ENCODE results near the gene C3orf20. TPM values are rescaled to one million over a fixed set of nuclear protein-coding genes. Genes with fewer than 3 reads are reported as not detected.

C3orf20 gene
- total and polyA plus RNA-seq, 2 of the 13 experiments (the other 11 are each of a cell fraction or from before 2014, with no cell fraction given) = 0.03 to 0.04 TPM

DNA sequence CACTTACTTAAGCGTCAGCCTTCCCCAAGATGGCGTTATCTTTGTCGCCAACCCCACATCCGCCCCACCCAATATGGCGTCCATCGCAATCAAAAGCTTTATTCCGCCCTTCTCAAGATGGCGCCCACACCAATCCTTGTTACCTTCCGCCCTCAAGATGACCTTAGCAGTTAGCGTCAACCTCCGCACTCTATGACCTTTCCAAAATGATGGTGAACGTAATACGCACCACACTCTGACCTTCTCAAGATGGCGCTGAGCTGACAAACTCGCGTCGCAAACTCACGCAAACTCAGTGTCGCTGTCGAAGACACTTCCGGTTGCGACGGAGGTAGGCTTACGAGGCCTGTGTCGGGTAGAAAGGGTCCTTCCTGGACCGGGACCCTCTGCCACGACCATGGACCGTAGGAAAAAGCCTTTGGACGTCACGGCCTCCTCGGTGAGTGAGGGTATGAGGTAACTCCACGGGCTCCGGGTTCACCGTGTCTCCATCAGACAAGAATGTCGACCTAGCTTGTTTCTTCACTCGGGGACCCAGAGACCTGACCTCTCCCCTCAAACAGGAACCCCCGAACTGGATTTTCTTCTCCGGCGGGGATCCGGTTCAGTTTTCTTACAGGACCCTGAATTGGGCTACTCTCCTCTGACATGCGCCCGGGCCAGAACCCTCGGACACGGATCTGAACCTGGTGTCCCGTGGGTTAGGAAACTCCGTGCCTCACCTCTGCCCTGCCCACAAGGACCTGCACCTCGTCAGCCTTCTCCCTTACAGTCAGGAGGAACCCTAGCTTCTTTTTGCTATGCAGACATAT lies 23.3 kb upstream of the C3orf20 start, which contains the start of gene CCDC174 (continued):
- TF ChIP-seq, protein P1, sequence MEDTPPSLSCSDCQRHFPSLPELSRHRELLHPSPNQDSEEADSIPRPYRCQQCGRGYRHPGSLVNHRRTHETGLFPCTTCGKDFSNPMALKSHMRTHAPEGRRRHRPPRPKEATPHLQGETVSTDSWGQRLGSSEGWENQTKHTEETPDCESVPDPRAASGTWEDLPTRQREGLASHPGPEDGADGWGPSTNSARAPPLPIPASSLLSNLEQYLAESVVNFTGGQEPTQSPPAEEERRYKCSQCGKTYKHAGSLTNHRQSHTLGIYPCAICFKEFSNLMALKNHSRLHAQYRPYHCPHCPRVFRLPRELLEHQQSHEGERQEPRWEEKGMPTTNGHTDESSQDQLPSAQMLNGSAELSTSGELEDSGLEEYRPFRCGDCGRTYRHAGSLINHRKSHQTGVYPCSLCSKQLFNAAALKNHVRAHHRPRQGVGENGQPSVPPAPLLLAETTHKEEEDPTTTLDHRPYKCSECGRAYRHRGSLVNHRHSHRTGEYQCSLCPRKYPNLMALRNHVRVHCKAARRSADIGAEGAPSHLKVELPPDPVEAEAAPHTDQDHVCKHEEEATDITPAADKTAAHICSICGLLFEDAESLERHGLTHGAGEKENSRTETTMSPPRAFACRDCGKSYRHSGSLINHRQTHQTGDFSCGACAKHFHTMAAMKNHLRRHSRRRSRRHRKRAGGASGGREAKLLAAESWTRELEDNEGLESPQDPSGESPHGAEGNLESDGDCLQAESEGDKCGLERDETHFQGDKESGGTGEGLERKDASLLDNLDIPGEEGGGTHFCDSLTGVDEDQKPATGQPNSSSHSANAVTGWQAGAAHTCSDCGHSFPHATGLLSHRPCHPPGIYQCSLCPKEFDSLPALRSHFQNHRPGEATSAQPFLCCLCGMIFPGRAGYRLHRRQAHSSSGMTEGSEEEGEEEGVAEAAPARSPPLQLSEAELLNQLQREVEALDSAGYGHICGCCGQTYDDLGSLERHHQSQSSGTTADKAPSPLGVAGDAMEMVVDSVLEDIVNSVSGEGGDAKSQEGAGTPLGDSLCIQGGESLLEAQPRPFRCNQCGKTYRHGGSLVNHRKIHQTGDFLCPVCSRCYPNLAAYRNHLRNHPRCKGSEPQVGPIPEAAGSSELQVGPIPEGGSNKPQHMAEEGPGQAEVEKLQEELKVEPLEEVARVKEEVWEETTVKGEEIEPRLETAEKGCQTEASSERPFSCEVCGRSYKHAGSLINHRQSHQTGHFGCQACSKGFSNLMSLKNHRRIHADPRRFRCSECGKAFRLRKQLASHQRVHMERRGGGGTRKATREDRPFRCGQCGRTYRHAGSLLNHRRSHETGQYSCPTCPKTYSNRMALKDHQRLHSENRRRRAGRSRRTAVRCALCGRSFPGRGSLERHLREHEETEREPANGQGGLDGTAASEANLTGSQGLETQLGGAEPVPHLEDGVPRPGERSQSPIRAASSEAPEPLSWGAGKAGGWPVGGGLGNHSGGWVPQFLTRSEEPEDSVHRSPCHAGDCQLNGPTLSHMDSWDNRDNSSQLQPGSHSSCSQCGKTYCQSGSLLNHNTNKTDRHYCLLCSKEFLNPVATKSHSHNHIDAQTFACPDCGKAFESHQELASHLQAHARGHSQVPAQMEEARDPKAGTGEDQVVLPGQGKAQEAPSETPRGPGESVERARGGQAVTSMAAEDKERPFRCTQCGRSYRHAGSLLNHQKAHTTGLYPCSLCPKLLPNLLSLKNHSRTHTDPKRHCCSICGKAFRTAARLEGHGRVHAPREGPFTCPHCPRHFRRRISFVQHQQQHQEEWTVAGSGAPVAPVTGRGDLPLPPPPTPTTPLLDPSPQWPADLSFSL (CRISPR knock-in tag; IDR thresholded peaks at IDR 0.05) = no peak
- TF ChIP-seq ZNF292 (CRISPR knock-in tag; IDR thresholded peaks at IDR 0.05; ENCODE audit: borderline replicate concordance, low read depth) = no peak; the same call in 1 of the 2 replicates
- TF ChIP-seq ZNF274 (CRISPR knock-in tag; IDR thresholded peaks at IDR 0.05) = peak; percentile 33; the same call in 1 of the 2 replicates
- peak; percentile 89 for TF ChIP-seq TARDBP (CRISPR knock-in tag; IDR thresholded peaks at IDR 0.05)
- TF ChIP-seq, protein P2, sequence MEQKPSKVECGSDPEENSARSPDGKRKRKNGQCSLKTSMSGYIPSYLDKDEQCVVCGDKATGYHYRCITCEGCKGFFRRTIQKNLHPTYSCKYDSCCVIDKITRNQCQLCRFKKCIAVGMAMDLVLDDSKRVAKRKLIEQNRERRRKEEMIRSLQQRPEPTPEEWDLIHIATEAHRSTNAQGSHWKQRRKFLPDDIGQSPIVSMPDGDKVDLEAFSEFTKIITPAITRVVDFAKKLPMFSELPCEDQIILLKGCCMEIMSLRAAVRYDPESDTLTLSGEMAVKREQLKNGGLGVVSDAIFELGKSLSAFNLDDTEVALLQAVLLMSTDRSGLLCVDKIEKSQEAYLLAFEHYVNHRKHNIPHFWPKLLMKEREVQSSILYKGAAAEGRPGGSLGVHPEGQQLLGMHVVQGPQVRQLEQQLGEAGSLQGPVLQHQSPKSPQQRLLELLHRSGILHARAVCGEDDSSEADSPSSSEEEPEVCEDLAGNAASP (CRISPR knock-in tag; IDR thresholded peaks at IDR 0.05; ENCODE audit: borderline replicate concordance) = peak; percentile 79; the same call in 1 of the 2 replicates
- no peak for TF ChIP-seq NFIC (IDR thresholded peaks at IDR 0.05; ENCODE audit: low read length)
- no peak for TF ChIP-seq SIN3B (IDR thresholded peaks at IDR 0.05; ENCODE audit: low read length)
- TF ChIP-seq, protein P3, sequence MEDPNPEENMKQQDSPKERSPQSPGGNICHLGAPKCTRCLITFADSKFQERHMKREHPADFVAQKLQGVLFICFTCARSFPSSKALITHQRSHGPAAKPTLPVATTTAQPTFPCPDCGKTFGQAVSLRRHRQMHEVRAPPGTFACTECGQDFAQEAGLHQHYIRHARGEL (CRISPR knock-in tag; IDR thresholded peaks at IDR 0.05) = no peak
- no peak for TF ChIP-seq ZFP37 (CRISPR knock-in tag; IDR thresholded peaks at IDR 0.05; ENCODE audit: borderline replicate concordance)
- peak; percentile 86 for TF ChIP-seq NFRKB (IDR thresholded peaks at IDR 0.05)
- TF ChIP-seq RARA (CRISPR knock-in tag; IDR thresholded peaks at IDR 0.05) = peak; percentile 89
- peak; percentile 66; the same call in 1 of the 2 replicates for TF ChIP-seq ZSCAN29 (CRISPR knock-in tag; conservative IDR thresholded peaks at IDR 0.05)
- TF ChIP-seq ZNF652 (CRISPR knock-in tag; IDR thresholded peaks at IDR 0.05; ENCODE audit: borderline replicate concordance, low read depth) = no peak
- TF ChIP-seq, protein P4, sequence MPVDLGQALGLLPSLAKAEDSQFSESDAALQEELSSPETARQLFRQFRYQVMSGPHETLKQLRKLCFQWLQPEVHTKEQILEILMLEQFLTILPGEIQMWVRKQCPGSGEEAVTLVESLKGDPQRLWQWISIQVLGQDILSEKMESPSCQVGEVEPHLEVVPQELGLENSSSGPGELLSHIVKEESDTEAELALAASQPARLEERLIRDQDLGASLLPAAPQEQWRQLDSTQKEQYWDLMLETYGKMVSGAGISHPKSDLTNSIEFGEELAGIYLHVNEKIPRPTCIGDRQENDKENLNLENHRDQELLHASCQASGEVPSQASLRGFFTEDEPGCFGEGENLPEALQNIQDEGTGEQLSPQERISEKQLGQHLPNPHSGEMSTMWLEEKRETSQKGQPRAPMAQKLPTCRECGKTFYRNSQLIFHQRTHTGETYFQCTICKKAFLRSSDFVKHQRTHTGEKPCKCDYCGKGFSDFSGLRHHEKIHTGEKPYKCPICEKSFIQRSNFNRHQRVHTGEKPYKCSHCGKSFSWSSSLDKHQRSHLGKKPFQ (CRISPR knock-in tag; IDR thresholded peaks at IDR 0.05; ENCODE audit: insufficient replicate concordance) = no peak
- TF ChIP-seq, protein P5, sequence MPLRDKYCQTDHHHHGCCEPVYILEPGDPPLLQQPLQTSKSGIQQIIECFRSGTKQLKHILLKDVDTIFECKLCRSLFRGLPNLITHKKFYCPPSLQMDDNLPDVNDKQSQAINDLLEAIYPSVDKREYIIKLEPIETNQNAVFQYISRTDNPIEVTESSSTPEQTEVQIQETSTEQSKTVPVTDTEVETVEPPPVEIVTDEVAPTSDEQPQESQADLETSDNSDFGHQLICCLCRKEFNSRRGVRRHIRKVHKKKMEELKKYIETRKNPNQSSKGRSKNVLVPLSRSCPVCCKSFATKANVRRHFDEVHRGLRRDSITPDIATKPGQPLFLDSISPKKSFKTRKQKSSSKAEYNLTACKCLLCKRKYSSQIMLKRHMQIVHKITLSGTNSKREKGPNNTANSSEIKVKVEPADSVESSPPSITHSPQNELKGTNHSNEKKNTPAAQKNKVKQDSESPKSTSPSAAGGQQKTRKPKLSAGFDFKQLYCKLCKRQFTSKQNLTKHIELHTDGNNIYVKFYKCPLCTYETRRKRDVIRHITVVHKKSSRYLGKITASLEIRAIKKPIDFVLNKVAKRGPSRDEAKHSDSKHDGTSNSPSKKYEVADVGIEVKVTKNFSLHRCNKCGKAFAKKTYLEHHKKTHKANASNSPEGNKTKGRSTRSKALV (CRISPR knock-in tag; IDR thresholded peaks at IDR 0.05) = no peak

Data from HepG2 (cell line).